Peyer's patch (tissue), 4 donors: ENCODE measurements around the gene ATP8B4. TPM values are rescaled to one million over a fixed set of nuclear protein-coding genes. Genes with fewer than 3 reads are reported as not detected.

ENCODE experiments used
- DNase-seq, 3 donors: peaks; one replicate each; pipeline ENCODE4 v3.0.0-alpha.2; 2017 to 2019
- H3K27ac ChIP-seq, 4 donors: fragments of 200-600 bp; sonication (generic); one replicate each; pipeline ENCODE4 v1.5.1; 2016 to 2019
- H3K27me3 ChIP-seq, 2 donors: fragments of 200-600 bp; sonication (generic); one replicate each; pipeline ENCODE4 v1.5.1; 2019
- H3K36me3 ChIP-seq, 3 donors: fragments of 200-600 bp; sonication (generic); one replicate each; pipeline ENCODE4 v1.5.1; 2016 to 2019
- H3K4me1 ChIP-seq, 4 donors: fragments of 200-600 bp; sonication (generic); one replicate each; pipeline ENCODE4 v1.5.1; 2016 to 2019
- H3K4me3 ChIP-seq, 4 donors: fragments of 200-600 bp; sonication (generic); 1 replicate in 3 of 4; 2 replicates in 1 of 4; pipeline ENCODE4 v1.5.1; 2016 to 2019; ENCODE audit warnings: mild to moderate bottlenecking in 1 of 4
- H3K9me3 ChIP-seq, 4 donors: fragments of 200-600 bp; sonication (generic); one replicate each; pipeline ENCODE4 v1.5.1; 2016 to 2019; ENCODE audit warnings: mild to moderate bottlenecking in 1 of 4
- POLR2A ChIP-seq, 2 donors: fragments of 450-650 bp; IDR thresholded peaks; one replicate each; pipeline ENCODE4 v1.5.1; 2017; ENCODE audit warnings: antibody characterized with exemption in 2 of 2, mild to moderate bottlenecking in 2 of 2, moderate library complexity in 2 of 2
- total RNA-seq, 4 donors: library from RNA; depleted of rRNA; stranded (reverse); fragments of >200 nt; gene quantifications; one replicate each; pipeline ENCODE4 v1.1.0, GENCODE V29; 2016
- TF ChIP-seq, protein P1 (sequence below), 6 experiments: fragments of 450-650 bp in 4 of 6; fragments of 200-600 bp in 2 of 6; sonication (generic) in 1 of 6; IDR thresholded peaks; one replicate each; pipeline ENCODE4 v1.5.1; 2017 to 2019; ENCODE audit warnings: antibody characterized with exemption in 6 of 6, mild to moderate bottlenecking in 3 of 6, moderate library complexity in 1 of 6

The ATP8B4 gene
- total RNA-seq, 4 donors from 2014 or later: 1.4 to 13.2 (median 8.7) TPM

DNA sequence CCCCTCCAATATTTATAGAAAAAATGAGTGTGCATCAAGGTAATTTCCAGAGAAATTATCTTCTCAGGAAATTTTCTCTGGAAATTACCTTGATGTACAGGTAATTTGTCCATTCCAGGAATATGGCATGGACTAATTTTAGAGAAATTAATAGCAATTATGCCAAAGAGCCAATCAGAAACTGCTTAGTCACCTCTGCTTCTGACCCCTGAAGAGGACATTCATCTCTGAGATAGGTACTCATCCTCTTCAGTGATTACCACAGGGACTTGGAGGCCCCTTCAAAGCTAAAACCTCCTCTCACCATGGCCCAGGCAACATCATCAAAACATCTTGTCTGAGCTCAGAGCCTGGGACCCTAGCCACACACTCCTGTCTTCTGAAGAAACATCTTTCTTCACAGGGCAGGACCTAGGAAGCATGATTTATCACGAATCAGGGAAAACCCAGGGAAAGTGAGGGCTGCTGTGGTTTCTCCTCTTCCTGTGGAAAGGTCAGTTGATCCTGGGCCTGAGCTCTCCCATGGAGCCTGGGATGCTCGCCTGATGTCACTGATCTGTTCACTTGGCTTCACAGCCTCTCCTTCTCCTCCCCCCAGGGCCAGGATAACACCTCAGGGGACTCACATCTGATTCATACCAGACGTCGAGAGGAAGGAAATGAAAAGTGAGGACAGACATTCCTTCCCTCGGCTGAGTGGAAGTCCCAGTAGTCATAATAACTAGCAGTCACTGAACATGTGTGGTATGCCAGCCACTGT is 287.6 kb downstream of the ATP8B4 start:
- no peaks in the 10 kb centered on the region for H3K4me1 ChIP-seq
- H3K27me3 ChIP-seq: no peaks in the 10 kb centered on the region
- no peak overlapping the region for H3K4me3 ChIP-seq
- H3K9me3 ChIP-seq: no peaks in the 10 kb centered on the region
- no peaks in the 10 kb centered on the region for H3K36me3 ChIP-seq
- no peak for DNase-seq
- TF ChIP-seq, protein P1, sequence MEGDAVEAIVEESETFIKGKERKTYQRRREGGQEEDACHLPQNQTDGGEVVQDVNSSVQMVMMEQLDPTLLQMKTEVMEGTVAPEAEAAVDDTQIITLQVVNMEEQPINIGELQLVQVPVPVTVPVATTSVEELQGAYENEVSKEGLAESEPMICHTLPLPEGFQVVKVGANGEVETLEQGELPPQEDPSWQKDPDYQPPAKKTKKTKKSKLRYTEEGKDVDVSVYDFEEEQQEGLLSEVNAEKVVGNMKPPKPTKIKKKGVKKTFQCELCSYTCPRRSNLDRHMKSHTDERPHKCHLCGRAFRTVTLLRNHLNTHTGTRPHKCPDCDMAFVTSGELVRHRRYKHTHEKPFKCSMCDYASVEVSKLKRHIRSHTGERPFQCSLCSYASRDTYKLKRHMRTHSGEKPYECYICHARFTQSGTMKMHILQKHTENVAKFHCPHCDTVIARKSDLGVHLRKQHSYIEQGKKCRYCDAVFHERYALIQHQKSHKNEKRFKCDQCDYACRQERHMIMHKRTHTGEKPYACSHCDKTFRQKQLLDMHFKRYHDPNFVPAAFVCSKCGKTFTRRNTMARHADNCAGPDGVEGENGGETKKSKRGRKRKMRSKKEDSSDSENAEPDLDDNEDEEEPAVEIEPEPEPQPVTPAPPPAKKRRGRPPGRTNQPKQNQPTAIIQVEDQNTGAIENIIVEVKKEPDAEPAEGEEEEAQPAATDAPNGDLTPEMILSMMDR (IDR thresholded peaks at IDR 0.05): no peak
- TF ChIP-seq POLR2A (IDR thresholded peaks at IDR 0.05): no peak
- H3K27ac ChIP-seq: no peak overlapping the region

DNA sequence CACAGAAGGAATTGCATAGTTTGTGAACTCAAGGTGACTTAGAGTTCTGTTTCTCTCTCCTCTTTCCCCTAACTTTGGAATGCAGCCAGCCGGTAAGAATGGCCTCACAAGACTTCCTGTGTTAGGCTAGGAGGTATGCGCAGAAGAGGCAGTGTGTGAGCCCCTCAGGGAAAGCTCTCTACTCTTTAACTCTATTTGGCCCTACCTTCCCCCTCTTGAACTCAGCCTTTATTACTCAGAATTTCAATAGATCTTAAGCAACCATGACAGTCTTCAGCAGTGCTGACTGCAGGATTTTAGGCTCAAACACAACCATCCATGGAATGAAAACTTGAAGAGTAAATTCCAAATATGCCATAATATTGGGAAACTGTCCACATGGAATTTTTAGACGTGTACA is 288.6 kb downstream of the ATP8B4 start:
- no peak overlapping the region for H3K27ac ChIP-seq
- TF ChIP-seq, protein P1 (IDR thresholded peaks at IDR 0.05): no peak
- TF ChIP-seq POLR2A (IDR thresholded peaks at IDR 0.05): no peak
- no peak overlapping the region for H3K4me3 ChIP-seq
- H3K4me1 ChIP-seq: no peaks in the 10 kb centered on the region
- no peaks in the 10 kb centered on the region for H3K27me3 ChIP-seq
- DNase-seq: no peak
- H3K9me3 ChIP-seq: no peaks in the 10 kb centered on the region
- H3K36me3 ChIP-seq: no peaks in the 10 kb centered on the region

DNA sequence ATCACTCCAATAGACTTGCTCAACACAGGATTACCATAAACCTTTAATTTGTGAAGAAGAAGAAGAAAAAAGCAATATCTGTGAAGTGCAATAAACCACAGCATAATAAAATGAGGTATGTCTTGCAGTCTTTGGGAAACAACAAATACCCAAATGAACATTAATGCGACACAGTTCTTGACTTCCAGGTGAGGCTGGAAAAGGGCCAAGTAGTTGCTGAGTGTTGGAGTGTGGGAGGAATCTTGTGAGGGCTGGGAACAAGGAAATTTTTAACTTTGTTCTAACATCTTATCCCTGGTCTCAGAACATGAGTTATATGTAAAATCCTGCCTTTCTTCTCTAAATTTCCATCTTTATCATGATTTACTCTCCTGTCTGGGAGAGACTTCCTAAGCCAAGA is 291.7 kb downstream of the ATP8B4 start:
- TF ChIP-seq, protein P1 (IDR thresholded peaks at IDR 0.05): no peak
- TF ChIP-seq POLR2A (IDR thresholded peaks at IDR 0.05): no peak
- no peak for DNase-seq
- Histone ChIP-seq H3K27ac (no peak overlapping the region), H3K36me3 (no peaks in the 10 kb centered on the region), H3K4me3 (no peak overlapping the region), H3K9me3 (no peaks in the 10 kb centered on the region), H3K27me3 (no peaks in the 10 kb centered on the region), H3K4me1 (no peaks in the 10 kb centered on the region)

DNA sequence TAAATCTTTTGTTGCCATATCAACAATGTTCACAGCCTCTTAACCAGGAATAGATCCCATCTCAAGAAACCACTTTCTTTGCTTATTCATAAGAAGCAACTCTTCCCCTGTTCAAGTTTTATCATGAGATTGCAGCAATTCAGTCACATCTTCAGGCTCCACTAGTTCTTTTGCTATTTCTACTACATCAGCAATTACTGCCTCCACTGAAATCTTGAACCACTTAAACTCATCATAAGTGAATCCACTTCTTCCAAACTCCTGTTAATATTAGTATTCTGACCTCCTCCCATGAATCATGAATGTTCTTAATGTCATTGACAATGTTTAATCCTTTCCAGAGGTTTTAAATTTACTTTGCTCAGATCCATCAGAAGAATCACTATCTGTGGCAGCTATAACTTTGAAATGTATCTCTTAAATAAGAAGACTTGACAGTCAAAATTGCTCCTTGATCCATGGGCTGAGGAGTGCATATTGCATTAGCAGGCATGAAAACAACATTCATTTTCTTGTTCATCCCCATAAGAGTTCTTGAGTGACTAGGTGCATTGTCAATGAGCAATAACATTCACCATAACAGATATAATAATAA is 292.3 kb downstream of the ATP8B4 start:
- H3K36me3 ChIP-seq: no peaks in the 10 kb centered on the region
- no peaks in the 10 kb centered on the region for H3K9me3 ChIP-seq
- no peak for DNase-seq
- H3K27me3 ChIP-seq: no peaks in the 10 kb centered on the region
- TF ChIP-seq POLR2A (IDR thresholded peaks at IDR 0.05): no peak
- TF ChIP-seq, protein P1 (IDR thresholded peaks at IDR 0.05): no peak
- H3K4me1 ChIP-seq: no peaks in the 10 kb centered on the region
- no peak overlapping the region for H3K4me3 ChIP-seq
- no peak overlapping the region for H3K27ac ChIP-seq

DNA sequence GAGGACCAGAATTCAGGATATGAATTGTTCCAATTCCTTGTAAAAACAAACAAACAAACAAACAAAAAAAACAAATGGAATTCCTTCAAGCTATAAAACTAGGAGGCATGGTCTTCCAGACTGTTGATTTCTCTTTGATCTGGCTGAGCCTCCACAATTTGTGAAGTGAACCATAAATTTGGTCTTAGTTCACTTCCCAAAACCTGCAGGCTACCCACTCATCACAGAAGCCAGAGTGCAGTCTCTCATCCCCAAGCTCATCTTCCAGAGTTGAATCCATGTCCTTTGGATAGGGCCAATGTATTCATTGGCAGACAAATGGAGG is 294.3 kb downstream of the ATP8B4 start:
- H3K36me3 ChIP-seq: no peaks in the 10 kb centered on the region
- H3K4me3 ChIP-seq: no peak overlapping the region
- no peaks in the 10 kb centered on the region for H3K4me1 ChIP-seq
- H3K27ac ChIP-seq: no peak overlapping the region
- H3K27me3 ChIP-seq: no peaks in the 10 kb centered on the region
- TF ChIP-seq, protein P1 (IDR thresholded peaks at IDR 0.05): no peak
- TF ChIP-seq POLR2A (IDR thresholded peaks at IDR 0.05): no peak
- DNase-seq: no peak
- H3K9me3 ChIP-seq: no peaks in the 10 kb centered on the region
